GM18873 (cell line): ENCODE data around the gene GPSM3.

Experiments
- ATAC-seq: cut with Tn5 transposase; IDR thresholded peaks from one replicate; pipeline ENCODE4 v1.9.1; 2021; ENCODE audit warnings: mild to moderate bottlenecking, moderate library complexity, moderate number of reproducible peaks; ENCODE audit not compliant: unreplicated experiment, low FRiP score

GPSM3 gene

DNA sequence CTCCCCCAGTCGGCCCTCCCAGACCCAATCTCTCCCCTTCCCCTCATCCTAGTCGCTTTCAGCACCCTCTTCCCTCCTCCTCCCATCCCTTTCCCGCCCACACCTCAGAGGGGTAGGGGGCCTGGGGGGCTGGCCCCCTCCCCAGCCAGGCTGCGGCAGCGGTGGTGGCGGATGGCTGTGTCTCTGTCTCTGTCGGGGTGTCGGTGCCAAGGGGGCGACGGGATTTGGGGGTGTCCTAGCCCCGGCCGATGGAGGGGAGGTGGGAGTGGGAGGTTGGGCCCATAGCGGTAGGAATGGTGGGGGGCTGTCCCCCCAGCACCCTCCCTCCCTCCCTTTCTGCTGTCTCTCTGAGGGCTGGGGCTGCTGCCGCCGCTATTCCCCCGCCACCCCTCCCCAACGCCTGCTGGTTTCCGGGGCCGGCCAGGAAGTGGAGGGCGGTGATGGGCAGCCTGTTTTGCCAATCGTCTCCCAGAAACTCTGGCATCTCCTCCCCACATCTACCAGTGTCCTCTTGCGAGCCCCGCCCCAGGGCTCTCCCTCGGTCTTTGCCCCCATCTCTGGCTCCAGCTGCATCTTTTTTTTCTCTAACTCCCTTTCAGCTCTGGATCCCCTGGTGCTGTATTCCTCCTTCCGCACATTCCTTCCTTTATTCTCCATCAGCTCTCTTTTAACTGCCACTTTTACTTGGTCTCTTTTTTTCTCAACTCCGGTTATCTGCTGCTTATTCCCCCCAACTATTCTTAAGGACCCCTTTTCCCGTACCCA is 16.6 kb downstream of the GPSM3 start, which contains the start of gene AGPAT1:
Gene AGPAT1 (minus strand): TSS at position 374 of the 765 bp plus-strand sequence. CDS start 4,588 bp downstream, outside the sequence.
- ATAC-seq, result peak; percentile 29

DNA sequence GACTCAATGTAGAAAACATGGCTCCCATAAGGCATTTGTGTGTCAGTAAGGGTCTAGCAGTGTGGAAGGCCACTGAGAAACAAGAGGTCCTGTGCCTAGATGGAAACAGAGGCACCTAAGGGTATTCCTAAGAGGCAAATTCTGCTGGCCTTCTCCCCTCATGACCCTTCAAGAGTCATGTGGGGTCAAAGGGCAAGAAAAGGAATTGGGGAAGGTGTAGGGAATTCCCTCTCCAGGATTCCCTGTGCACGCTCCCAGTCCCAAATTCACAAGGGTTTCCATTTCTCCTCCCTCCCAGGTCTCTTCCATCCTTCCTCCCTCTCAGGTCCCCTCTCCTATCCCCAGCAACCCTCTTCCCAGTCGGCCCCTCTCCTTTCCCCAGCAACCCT is 17.1 kb downstream of the GPSM3 start:
- no peak for ATAC-seq

DNA sequence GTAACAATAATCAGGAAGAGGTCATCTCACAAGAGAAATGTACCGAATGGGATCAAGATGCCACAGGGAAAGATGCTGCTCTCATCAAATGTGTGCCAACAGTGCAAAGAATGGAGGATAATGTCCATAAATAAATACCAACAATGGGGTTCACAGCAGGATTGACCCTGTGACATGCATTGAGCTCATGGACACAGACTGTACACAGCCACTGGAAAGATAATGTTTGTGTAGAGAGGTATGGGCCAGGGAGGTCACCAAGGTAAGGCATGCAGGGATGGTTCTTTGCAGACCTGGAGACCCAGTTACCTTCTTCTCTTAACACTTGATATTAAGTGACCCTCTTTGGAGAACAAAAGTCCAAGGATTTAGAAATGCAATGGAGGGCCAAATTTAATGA is 18.0 kb downstream of the GPSM3 start:
- ATAC-seq, result no peak

DNA sequence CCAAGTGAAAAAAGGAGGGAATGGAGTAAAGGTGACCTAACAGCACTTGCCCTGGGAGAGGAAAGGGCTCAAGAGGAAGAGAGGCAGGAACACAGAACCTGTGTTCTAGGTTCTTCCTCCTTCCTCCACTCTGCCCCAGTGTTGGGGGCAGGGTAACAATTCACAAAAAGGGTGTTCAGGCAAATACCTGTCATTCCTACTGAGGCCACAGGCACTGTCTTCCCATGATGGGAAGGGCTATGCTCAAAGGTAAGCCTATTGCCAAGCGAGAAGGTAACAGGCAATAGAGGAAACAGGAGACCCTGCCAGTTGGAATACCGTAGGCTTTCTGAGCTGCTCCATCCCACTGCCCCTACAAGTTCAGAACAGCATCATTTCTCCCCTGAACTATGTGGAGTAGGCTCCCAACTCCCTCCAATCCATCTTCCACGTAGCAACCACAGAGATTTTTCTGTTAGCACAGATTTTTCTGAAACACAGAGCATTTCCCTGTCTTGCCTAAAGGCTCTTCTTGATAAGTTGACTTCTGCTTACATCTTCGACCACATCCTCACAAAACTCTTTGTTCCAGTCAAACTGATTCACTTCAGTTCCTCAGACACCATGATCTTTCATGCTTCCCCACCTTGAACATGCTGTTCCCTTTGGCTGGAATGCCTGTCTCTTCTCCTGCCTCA is 19.3 kb downstream of the GPSM3 start:
- ATAC-seq, result no peak

DNA sequence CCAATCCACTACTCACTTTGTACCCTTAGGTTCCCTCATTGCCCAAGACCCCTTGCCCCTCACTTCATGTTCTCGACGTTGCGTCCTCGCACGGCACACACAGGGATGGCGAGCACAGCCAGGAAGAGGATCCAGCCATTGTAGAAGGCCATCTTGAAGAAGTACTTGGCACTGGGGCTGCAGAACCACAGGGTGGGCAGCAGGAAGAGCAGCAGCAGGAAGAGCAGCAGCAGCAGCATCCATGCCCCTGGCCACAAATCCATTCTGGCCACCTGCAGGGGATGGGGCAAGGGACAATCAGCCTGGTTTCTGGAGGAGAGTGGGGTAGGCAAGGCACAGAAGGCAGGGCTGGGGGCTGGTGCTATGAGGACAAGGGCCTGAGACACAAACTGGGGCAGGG is 21.2 kb downstream of the GPSM3 start:
- no peak for ATAC-seq

DNA sequence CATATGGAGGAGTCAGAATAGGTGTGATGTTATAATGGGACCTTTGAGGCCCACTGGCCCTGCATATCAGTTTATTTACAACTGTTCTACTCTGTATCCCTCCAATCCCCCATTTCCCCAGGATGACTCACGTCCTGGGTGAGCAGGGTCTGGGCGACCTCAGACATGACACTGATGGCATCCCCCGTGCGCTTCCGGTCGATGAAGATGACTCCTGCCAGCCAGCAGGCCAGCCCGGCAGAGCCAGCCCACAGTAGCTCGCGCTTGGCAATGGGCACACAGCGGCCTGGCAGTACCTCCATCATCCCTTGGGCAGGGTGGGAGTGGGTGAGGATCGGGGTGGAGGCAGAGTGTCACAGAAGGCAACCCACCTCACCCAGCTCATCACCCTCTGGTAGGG is 22.1 kb downstream of the GPSM3 start:
- no peak for ATAC-seq

DNA sequence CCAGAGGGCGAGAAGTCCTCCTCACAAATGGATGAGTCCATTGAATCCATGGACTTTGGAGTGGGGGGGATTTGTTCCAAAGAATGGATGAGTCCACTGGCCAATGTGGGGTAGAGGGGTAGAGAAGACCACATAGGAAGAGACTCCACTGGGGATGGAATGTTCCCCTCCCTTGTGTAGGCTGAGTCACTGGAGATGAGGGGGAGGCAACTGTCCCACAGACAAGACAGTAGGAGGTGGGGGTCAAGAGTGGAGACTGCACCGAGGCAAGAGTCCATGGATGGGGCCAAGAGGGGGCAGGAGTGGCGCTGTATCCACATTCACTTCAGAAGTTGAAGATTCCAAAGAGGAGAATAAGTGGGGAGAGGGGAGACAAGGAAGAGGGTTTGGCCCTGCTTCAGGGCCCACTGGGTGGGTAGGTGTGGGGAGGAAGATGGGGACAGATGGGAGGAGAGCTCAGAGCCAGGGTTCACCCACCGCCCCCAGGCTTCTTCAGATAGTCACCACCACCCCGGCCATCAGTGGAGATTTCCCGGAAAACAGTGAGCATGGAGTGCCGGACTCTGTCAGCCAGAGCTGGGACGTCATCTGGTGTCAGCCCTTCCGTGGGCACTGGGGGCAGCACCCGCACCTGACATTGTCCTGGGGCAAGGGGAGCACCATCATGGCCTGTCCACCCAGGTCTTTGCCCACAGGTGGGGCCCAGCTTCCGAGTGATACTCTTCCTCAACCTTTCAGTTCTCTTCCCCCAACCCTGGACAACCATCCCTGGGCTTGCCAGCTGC is 23.4 kb downstream of the GPSM3 start:
- ATAC-seq, result no peak

DNA sequence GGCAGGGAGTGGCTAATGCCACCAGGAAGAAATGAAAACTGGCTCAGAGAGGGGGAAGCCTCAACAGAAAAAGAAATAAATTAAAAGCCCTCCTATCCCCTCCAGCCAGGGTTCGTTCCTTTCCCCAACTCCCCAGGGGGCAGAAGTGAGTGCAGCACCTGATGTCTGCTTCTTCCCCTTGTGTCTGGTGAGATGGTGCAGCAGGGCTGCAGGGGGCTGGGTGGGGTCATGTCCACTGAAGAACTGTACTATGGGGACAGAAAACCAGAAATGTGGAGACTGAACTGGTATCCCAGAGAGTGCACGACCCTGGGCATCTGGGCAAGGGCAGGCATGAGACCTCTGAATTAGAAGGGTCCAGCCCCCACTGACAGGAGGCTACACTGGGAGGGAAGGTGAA is 24.1 kb downstream of the GPSM3 start:
- ATAC-seq, result no peak

DNA sequence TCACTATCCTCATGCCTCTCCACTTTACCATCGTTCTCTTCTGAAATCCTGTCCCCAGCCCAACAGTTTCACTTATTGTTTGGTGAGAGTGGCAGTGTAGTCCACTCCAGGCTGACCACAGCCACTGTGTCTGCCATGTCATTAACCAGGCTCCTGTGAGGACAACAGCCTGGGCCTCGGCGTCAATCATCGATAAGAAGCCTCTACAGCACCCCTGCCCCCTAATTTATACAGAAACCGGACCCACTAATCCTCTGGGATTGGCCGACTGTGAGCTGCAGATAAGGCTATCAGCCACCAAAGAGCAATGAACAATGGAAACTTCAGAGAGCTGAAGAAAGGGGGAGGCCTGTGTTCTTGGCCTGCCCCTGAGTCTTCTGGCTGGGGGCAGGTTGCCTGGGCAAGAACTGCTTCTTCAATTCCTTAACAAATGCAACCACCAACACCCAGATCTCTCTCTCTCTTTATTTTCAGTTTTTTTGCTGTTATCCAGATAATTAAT is 24.6 kb downstream of the GPSM3 start:
- no peak for ATAC-seq

DNA sequence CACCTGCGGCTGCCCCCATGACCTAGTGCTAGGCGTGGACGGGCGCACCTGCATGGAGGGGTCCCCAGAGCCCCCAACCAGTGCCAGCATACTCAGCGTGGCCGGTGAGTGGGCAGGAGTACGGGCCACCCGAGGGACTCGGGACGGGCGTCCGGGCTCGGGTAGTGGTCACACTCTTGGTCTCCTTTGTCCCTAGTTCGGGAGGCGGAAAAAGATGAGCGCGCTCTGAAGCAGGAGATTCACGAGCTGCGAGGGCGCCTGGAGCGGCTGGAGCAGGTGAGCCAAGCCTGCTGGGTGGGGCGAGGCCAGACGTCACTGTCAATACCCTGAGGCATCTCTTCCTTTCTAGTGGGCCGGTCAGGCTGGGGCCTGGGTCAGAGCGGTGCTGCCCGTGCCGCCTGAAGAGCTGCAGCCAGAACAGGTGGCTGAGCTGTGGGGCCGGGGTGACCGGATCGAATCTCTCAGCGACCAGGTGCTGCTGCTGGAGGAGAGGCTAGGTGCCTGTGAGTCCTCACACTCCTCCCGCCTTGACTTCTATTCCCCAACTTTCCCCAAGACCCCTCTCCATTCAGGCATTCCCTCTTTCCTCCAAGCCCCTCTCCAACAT is 25.2 kb downstream of the GPSM3 start:
- ATAC-seq, result no peak

DNA sequence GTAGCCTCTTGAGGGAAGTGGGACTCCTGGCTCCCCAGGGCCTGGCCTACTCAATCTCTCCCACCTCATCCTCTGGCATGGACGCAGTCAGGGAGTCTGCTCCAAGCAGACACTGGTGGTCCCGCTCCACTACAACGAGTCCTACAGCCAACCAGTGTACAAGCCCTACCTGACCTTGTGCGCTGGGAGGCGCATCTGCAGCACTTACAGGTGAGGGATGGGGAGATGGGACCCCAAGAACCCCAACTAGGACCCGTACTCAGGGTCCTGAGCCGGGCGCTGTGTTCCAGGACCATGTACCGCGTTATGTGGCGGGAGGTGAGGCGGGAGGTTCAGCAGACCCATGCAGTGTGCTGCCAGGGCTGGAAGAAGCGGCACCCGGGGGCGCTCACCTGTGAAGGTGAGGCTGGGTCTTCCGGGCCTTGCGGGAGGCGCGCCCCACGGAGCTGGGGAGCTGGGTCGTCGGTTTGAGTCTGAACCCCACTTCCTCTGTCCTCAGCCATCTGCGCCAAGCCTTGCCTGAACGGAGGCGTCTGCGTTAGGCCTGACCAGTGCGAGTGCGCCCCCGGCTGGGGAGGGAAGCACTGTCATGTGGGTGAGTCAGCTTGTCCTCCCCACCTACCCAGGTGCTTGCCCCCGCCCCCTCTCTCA is 25.9 kb downstream of the GPSM3 start:
- ATAC-seq, result no peak

DNA sequence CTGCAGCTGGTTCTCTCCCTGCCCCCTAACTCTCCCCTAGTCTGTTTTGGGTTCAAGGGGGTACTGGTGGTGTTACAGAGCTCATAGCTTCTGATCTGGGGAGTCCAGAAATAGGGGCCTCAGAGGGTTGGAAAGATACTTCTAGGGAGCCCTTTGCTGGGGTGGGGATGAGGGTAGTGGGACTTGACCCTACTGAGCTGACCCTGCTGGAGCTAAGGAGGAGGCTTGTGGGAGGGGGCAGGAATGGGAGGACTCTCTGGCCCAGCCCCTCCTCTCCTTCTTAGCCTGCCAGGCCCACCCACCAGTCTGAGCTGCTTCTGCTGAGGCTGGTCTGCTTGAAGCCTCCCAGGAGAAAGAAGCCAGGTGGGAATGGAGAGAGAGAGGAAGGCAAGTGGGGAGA is 28.1 kb downstream of the GPSM3 start, which contains the start of gene EGFL8:
Gene EGFL8 (plus strand): TSS at position 301 of the 400 bp plus-strand sequence. CDS start 1,571 bp downstream, outside the sequence.
- ATAC-seq, result no peak

DNA sequence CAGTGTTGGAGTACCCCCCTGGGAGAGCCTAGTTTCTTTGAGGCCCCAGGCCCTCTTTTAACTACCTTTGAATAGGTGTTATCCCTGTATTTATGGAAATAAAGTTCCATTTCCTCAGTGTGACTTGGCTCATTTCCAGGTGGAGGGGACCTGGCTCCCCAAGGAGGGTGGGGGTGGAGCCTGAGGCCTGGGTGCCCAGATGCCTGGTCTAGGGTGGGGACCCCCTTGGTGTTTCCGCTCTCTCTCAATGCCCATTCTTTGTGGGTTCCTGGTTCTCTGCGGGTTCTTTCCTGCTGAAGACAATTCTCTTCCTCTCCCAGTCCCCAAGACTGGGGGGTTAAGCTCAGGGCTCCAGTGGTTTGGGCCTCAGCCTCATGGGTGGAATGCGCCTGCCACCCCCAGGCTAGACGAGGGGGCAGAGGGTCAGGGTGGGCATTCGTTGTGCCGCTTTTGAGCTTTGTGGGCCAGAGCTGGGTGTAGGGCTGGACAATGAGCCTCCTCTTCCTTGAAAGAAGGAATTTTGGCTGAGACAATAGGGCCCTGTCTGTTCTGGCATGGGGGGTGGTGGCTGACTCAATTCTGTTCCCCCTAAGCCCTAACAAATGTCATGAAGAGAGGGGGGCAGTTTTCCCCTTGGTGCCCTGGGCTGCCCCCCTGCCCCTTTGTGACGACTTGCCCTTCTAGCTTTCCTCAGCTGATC is 28.7 kb downstream of the GPSM3 start:
- ATAC-seq, result no peak

DNA sequence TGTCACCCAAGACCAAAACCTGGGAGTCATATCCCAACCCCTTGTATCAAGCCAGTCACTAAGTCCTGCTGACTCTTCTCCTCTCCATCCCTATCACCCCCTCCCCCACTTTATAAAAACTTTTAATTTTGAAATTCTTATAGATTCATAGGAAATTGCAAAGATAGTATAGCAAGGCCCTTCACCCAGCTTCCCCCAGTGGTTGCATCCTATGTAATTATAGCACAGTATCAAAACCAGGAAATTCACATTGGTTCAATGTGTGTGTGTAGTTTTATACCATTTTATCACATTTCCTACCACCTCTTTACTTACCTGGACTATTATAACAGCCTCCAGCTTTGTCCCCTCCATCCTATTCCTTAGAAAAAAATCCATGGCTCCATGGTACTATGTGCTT is 34.4 kb downstream of the GPSM3 start:
- no peak for ATAC-seq

DNA sequence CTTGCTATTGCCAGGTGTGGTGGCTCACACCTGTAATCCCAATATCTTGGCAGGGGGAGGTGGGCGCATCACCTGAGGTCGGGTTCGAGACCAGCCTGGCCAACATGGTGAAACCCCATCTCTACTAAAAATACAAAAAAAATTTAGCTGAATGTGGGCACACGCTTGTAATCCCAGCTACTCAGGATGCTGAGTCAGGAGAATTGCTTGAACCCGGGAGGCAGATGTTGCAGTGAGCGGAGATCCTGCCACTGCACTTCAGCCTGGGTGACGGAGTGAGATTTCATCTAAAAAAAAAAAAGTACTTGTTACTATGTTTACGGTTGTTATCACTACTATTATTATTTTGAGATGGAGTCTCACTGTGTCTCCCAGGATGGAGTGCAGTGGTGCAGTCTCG is 35.6 kb downstream of the GPSM3 start:
- no peak for ATAC-seq

DNA sequence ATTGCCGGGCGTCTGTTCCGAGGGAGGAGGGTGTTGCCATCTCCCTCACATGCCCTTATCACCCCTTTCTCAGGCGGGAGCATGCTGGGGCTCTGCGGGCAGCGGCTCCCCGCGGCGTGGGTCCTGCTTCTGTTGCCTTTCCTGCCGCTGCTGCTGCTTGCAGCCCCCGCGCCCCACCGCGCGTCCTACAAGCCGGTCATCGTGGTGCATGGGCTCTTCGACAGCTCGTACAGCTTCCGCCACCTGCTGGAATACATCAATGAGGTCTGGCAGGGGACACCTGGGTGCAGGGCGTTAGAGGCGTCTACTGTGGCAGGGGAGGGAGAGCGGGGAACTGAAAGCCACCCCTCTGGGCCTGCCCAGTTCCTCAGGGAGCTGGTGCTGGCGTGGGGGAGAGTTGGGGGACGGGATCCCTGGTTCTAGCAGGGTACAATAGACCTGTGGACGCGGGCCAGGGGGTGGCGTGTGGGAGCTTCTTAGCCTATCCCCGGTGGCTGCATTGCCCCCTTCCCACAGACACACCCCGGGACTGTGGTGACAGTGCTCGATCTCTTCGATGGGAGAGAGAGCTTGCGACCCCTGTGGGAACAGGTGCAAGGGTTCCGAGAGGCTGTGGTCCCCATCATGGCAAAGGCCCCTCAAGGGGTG is 37.8 kb downstream of the GPSM3 start:
- no peak for ATAC-seq

DNA sequence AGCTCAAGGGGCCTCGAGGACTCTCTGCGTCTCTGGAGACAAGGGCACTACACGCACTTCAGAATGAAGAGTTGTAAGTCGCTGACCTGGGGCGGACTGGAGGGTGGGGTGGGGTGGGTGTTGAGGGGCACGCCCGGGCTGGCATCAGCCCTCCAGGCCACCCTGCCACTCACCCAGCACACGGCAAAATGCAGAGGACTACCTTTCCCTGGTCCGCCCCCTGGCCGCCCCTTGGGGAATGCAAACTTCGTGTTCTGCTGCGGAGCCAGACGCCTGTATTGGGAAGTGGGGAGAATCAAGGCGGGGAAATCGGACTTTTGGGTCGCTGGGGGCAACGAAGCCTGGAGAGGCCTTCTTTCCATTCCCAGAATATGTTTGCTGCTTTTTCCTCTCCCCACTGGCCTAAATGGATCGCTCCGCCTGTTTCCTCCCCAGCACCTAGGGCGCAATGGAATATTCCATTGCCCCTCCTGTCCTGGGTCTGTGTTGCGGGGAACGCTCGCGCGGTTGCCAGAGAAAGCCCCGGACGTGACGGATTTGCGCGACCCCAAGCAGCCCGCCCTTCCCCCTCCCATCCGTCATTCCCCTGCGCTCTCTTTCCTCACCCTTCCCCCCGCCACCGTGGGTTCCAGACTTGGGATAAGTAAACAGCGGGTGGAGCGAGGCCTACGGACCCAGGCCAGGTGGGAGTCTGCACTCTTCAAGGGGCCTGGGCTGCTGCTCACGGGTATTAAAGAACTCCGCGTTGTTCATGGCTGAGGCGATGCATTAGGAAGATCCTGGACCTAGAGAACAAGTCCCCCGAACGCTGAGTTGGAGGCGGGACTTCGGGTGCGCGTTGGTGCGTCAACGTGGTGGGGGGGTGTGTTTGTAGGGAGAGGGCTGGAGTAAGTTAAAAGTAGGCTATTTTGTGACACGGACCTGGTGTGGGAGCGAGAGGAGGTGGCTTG is 38.6 kb downstream of the GPSM3 start, which contains the start of gene PPT2:
Gene PPT2 (plus strand): TSS at position 578 of the 950 bp plus-strand sequence. CDS start 454 bp downstream, outside the sequence.
- no peak for ATAC-seq
